Right lobe of liver (tissue), 6 donors: ENCODE data around the gene PLA2G4A. TPM values are rescaled to one million over a fixed set of nuclear protein-coding genes. Genes with fewer than 3 reads are reported as not detected.

Source experiments
- ATAC-seq, 4 donors: fragments of 200-7000 bp; cut with Tn5 transposase; one replicate each; pipeline ENCODE4 v1.9.1; 2020; ENCODE audit warnings: mild to moderate bottlenecking in 4 of 4, moderate library complexity in 4 of 4
- DNase-seq, 3 donors: peaks; one replicate each; pipeline ENCODE4 v3.0.0-alpha.2; 2020
- H3K27ac ChIP-seq, 3 donors: fragments of 200-600 bp; one replicate each; pipeline ENCODE4 v1.8.0; 2022
- H3K27me3 ChIP-seq, 2 donors: fragments of 200-600 bp; one replicate each; pipeline ENCODE4 v1.8.0; 2022
- H3K36me3 ChIP-seq, 4 donors: fragments of 200-600 bp; sonication (generic) in 1 of 4; one replicate each; pipeline versions ENCODE4 v1.5.1 to v1.8.0; 2017 to 2022; ENCODE audit warnings: control low read depth in 1 of 4
- H3K4me1 ChIP-seq, 4 donors: fragments of 200-600 bp; sonication (generic) in 1 of 4; one replicate each; pipeline versions ENCODE4 v1.5.1 to v1.8.0; 2017 to 2022; ENCODE audit warnings: control low read depth in 1 of 4
- H3K4me3 ChIP-seq, 3 donors: fragments of 200-600 bp; one replicate each; pipeline ENCODE4 v1.8.0; 2022
- H3K9me3 ChIP-seq, 4 donors: fragments of 200-600 bp; sonication (generic) in 1 of 4; one replicate each; pipeline versions ENCODE4 v1.5.1 to v1.8.0; 2017 to 2022; ENCODE audit warnings: control low read depth in 1 of 4
- POLR2A ChIP-seq: fragments of 450-650 bp; IDR thresholded peaks from one replicate; pipeline ENCODE4 v1.6.1; 2017; ENCODE audit warnings: antibody characterized with exemption, mild to moderate bottlenecking
- WGBS: methylation state at CpG from one replicate; pipeline ENCODE4 v1.1.6; 2018; ENCODE audit warnings: low coverage, low lambda C conversion rate; ENCODE audit not compliant: insufficient coverage; ENCODE audit errors: missing lambda C conversion rate; 5-methylcytosine and 5-hydroxymethylcytosine counted together
- intact Hi-C, 2 donors: fragments of 100-400 bp; cut with DNase I; formaldehyde crosslinking; loops; one replicate each; pipeline versions ENCODE4 v1.11.2 to v1.14.1; 2022
- total RNA-seq, 6 experiments: library from RNA; depleted of rRNA in 2 of 6; stranded (reverse); fragments of >200 nt in 2 of 6; fragmentation: NEBNext Ultra II Directional in 3 of 6; extraction: Animal tissue kit (Norgen Biotek cat#: 25700) in 3 of 6; gene quantifications; one replicate each; pipeline versions ENCODE4 v1.1.0 to v1.2.4, GENCODE V29; 2016 to 2023
- TF ChIP-seq, protein P1 (sequence below), 4 donors: fragments of 200-600 bp in 3 of 4; fragments of 450-650 bp in 1 of 4; IDR thresholded peaks; one replicate each; pipeline versions ENCODE4 v1.5.1 to v1.8.0; 2016 to 2022; ENCODE audit warnings: antibody characterized with exemption in 4 of 4, mild to moderate bottlenecking in 2 of 4
- donor health status: DM: no; HTN: yes; CAD: no.
- donor health status: DM: no; HTN: no; CAD: no.
- donor health status: DM: no; HTN: no; CAD: no.
- donor health status: DM: no; HTN: yes; CAD: no.
- donor health status: DM: no; HTN: yes; CAD: no.

The PLA2G4A gene
- total RNA-seq, 6 experiments from 2014 or later = 0.12 to 1.7 (median 0.98) TPM

DNA sequence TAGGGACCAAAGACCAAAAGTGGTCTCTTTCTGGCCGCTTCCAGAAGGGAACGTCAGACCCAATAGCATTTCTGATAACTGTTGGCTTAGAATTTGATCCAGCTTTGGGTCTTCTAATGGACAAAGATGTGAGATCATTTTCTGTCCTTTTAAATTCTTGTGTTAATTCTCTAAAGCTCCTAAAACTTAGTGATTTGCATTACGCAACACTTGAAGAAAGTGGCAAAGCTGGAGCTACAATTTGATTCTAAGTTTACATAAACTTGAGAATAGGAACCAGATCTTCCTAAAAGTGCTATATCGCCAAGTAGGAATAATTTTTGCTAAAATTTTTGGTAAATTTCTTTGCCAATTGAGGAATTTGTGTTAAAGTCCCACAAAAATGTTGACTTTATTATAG is 21.6 kb upstream of the PLA2G4A start:
- no peaks in the 10 kb centered on the region for H3K27me3 ChIP-seq
- DNase-seq (no peak), ATAC-seq (no peak)
- 58% methylated on average over 4 of the region's 4 CpGs for WGBS
- H3K9me3 ChIP-seq = no peaks in the 10 kb centered on the region
- TF ChIP-seq POLR2A = no peak
- TF ChIP-seq, protein P1, sequence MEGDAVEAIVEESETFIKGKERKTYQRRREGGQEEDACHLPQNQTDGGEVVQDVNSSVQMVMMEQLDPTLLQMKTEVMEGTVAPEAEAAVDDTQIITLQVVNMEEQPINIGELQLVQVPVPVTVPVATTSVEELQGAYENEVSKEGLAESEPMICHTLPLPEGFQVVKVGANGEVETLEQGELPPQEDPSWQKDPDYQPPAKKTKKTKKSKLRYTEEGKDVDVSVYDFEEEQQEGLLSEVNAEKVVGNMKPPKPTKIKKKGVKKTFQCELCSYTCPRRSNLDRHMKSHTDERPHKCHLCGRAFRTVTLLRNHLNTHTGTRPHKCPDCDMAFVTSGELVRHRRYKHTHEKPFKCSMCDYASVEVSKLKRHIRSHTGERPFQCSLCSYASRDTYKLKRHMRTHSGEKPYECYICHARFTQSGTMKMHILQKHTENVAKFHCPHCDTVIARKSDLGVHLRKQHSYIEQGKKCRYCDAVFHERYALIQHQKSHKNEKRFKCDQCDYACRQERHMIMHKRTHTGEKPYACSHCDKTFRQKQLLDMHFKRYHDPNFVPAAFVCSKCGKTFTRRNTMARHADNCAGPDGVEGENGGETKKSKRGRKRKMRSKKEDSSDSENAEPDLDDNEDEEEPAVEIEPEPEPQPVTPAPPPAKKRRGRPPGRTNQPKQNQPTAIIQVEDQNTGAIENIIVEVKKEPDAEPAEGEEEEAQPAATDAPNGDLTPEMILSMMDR (IDR thresholded peaks at IDR 0.05) = no peak
- no peak overlapping the region for H3K4me3 ChIP-seq
- H3K27ac ChIP-seq = no peak overlapping the region
- H3K4me1 ChIP-seq = no peaks in the 10 kb centered on the region
- intact Hi-C loops = no loop called here
- no peaks in the 10 kb centered on the region for H3K36me3 ChIP-seq

DNA sequence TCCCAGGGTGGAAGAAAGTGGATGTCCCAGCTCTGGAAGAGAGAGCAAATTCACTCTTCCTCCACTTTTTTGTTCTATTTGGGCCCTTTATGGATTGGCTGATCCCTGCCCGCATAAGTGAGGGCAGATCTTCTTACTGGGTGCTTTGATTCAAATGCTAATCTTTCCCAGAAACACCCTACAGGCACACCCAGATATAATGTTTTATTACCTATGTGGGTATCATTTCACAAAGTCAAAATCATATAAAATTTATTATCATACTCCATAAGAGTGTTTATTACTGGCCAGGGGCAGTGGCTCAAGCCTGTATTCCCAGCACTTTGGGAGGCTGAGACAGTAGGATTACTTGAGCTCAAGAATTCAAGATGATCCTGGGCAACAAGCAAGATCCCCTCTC is 16.9 kb upstream of the PLA2G4A start:
- no peak for TF ChIP-seq POLR2A
- TF ChIP-seq, protein P1 (IDR thresholded peaks at IDR 0.05) = no peak
- DNase-seq = no peak
- Histone ChIP-seq H3K4me1 (no peaks in the 10 kb centered on the region), H3K4me3 (no peak overlapping the region), H3K9me3 (no peaks in the 10 kb centered on the region), H3K27ac (no peak overlapping the region), H3K36me3 (no peaks in the 10 kb centered on the region), H3K27me3 (no peaks in the 10 kb centered on the region)
- intact Hi-C loops = no loop called here
- no peak for ATAC-seq
- 40% methylated on average over 1 of the region's 1 CpG for WGBS

DNA sequence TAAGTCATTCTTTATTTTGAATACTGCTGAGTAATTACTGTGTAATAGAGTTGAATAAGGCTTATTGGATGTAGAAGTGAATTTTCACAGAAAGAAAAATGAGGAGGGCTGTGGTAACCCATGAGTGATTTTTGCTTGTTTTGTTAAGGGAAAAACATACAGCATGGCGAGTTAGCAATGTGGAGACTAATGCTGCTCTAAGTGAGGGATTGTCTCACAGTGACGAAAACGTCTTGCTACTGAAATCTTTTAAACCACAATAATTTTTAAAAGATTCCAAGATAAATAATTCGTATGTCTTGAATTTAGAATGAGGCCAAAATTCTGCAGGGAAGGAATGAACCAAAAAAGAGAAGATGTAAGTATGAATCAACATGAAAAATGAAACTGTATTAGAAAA is 16.2 kb upstream of the PLA2G4A start:
- Histone ChIP-seq H3K27me3 (no peaks in the 10 kb centered on the region), H3K9me3 (no peaks in the 10 kb centered on the region), H3K4me1 (no peaks in the 10 kb centered on the region), H3K36me3 (no peaks in the 10 kb centered on the region), H3K27ac (no peak overlapping the region), H3K4me3 (no peak overlapping the region)
- ATAC-seq (no peak), DNase-seq (no peak)
- intact Hi-C loops = no loop called here
- TF ChIP-seq, protein P1 (IDR thresholded peaks at IDR 0.05) = no peak
- TF ChIP-seq POLR2A = no peak
- WGBS = 56% methylated on average over 4 of the region's 4 CpGs

DNA sequence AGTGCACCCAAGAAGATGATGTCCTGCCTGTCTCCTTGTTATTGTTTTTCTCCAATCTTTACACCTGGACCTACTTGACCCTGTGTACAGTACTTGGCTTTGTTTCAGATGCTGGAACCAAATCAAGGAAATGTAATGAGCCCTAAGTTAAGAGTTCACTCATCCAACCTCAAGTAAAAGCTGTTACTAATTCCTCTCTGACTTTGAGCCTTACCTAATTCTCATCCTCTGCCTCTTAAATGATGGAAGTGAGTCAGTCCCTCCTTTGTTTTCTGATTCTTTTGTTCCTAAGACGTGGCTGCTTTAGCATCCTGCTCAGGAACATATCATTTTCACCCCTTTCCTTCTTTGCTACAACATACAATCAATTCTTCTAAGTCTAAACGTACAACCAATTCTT is 15.3 kb upstream of the PLA2G4A start:
- TF ChIP-seq, protein P1 (IDR thresholded peaks at IDR 0.05) = no peak
- TF ChIP-seq POLR2A = no peak
- Histone ChIP-seq H3K36me3 (no peaks in the 10 kb centered on the region), H3K4me3 (no peak overlapping the region), H3K4me1 (no peaks in the 10 kb centered on the region), H3K27ac (no peak overlapping the region), H3K27me3 (no peaks in the 10 kb centered on the region), H3K9me3 (no peaks in the 10 kb centered on the region)
- ATAC-seq = no peak
- intact Hi-C loops = no loop called here
- 40% methylated on average over 2 of the region's 2 CpGs for WGBS
- no peak for DNase-seq

DNA sequence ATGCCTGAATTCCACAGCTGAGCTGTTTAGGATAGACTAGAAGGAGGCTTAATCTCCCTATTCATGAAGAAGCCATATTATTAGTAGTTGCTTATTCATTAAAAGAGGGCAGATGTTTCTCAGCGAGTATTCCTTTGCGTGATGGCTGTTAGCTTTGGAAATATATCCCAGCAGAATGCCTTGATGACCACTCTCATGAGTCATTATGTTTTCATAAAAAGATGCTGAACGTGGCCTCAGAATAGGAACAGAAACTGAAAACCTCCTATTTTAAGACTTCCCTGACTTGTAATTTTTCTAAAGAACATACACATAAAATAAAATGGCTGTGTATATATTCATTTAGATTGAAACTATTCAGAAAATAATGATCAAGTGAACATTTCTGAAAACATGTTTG is 9.6 kb upstream of the PLA2G4A start:
- Histone ChIP-seq H3K27ac (no peak overlapping the region), H3K9me3 (no peaks in the 10 kb centered on the region), H3K4me1 (no peaks in the 10 kb centered on the region), H3K4me3 (no peak overlapping the region), H3K36me3 (no peaks in the 10 kb centered on the region), H3K27me3 (no peaks in the 10 kb centered on the region)
- no peak for DNase-seq
- intact Hi-C loops = no loop called here
- TF ChIP-seq, protein P1 (IDR thresholded peaks at IDR 0.05) = no peak
- TF ChIP-seq POLR2A = no peak
- 26% methylated on average over 3 of the region's 3 CpGs for WGBS
- peak in 1 of 4 donors; percentile 41 for ATAC-seq
